NCI-H2029 (cell line): Measurements from ENCODE around the gene C19orf44.
"Not testable (repeated sequence)": the region's sequence is repeated elsewhere in the genome, so short reads cannot be mapped to it uniquely, and the experiment has no call there.

ENCODE experiments used
- DNase-seq: peaks from one replicate; lab custom pipeline; 2025; lab: John Stamatoyannopoulos, UW

Gene C19orf44

GRCh38 chr19:16467581-16467980 lies 28.6 kb upstream of the C19orf44 start:
- no peak for DNase-seq

DNA sequence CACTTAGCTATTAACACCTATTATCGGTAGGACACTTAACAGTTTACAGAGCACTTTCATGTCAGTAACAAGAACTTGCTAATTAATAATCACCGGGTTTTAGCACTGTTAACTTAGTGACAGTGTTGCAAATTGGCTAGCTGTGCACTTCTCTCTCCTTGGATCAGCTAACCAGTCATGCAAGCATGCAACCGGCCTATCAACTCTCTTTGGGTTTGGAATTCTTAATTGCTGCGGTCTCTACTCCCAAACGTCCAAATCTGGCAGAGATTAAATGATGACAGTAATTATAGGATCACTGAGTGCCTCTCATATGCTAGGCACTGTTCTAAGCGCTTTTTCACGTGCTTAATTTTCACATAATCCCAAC lies 25.7 kb upstream of the C19orf44 start:
- no peak for DNase-seq

GRCh38 chr19:16470911-16471811 lies 25.0 kb upstream of the C19orf44 start:
- no peak for DNase-seq

GRCh38 chr19:16472559-16472899 lies 23.7 kb upstream of the C19orf44 start:
- not testable (repeated sequence) for DNase-seq

- DNase-seq = no peak
Observed at GRCh38 chr19:16472992-16473391, 23.2 kb upstream of the C19orf44 start.

GRCh38 chr19:16473875-16474392 lies 22.3 kb upstream of the C19orf44 start:
- DNase-seq = peak; percentile 34

DNA sequence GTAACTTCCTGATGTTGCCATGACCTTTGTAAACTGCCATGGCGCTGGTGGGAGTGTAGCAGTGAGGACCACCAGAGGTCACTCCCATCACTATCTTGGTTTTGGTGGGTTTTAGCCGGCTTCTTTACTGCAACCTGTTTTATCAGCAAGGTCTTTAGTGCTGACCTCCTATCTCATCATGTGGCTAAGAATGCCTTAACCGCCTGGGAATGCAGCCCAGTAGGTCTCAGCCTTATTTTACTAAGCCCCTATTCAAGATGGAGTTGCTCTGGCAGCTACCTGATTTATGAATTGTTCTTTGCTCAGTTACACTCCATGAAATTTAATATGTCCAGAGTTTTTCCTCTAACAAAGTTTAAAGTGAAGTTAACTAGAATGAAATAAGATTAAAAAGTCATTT lies 19.8 kb upstream of the C19orf44 start:
- DNase-seq = no peak

- DNase-seq = no peak
Observed at GRCh38 chr19:16477311-16477710, 18.9 kb upstream of the C19orf44 start.

GRCh38 chr19:16482745-16483144 lies 13.4 kb upstream of the C19orf44 start:
- DNase-seq = no peak

DNA sequence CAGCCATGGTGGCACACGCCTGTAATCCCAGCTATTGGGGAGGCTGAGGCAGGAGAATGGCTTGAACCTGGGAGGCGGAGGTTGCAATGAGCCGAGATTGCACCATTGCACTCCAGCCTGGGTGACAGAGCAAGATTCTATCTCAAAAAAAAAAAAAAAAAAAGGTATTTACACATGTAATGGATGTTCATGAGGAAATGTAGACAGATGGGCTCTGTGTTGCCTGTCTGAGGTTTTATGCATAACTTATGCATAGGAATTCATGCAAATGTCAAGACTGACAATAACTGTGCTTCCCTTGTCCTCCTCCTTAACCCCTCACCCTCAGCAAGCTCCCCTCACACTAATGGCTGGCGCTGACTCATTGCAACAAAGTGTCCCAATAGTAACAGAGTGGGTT lies 9.7 kb upstream of the C19orf44 start:
- DNase-seq = not testable (repeated sequence)

DNA sequence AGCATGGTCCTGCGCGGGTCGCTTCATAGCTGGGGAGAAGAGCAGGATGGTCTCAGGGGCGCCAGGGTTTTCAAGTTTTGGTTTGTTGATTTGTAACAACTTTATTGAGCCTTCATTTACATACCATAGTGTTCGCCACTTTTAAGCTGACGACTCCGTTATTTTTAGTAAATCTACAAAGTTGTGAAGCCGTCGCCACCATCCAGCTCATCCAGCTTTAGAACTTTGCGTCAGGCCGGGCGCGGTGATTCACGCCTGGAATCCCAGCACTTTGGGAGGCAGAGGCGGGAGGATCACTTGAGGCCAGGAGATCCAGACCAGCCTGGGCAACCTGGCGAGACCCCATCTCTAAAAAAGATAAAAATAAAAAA lies 404 bp downstream of the C19orf44 start:
- no peak for DNase-seq

- DNase-seq = no peak
Observed at GRCh38 chr19:16497042-16497441, 848 bp downstream of the C19orf44 start.

DNA sequence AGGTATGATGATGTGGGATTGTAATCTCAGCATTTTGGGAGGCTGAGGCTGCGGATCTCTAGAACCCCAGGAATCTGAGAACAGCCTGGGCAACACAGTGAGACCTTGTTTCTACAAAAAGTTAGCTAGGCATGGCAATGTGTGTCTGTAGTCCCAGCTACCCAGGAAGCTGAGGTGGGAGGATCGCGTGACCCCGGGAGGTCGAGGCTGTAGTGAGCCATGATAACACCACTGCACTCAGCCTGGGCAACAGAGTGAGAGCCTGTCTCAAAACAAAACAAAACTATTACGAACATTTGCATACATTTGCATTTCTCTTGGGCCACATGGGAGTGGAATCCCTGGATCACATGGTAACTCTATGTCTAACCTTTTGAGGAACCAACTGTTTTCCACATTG lies 1.6 kb downstream of the C19orf44 start:
- no peak for DNase-seq

- DNase-seq = no peak
Observed at GRCh38 chr19:16504271-16504670, 8.1 kb downstream of the C19orf44 start.

DNA sequence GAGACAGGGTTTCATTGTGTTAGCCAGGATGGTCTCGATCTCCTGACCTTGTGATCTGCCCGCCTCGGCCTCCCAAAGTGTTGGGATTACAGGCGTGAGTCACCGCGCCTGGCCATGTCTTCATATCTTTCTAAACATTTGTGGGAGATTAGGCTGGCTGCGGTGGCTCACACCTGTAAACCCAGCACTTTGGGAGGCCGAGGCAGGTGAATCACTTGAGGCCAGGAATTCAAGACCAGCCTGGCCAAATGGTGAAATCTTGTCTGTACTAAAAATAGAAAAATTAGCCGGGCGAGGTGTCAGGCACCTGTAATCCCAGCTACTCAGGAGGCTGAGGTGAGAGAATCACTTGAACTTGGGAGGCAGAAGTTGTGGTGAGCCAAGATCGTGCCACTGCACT lies 10.0 kb downstream of the C19orf44 start:
- not testable (repeated sequence) for DNase-seq

DNA sequence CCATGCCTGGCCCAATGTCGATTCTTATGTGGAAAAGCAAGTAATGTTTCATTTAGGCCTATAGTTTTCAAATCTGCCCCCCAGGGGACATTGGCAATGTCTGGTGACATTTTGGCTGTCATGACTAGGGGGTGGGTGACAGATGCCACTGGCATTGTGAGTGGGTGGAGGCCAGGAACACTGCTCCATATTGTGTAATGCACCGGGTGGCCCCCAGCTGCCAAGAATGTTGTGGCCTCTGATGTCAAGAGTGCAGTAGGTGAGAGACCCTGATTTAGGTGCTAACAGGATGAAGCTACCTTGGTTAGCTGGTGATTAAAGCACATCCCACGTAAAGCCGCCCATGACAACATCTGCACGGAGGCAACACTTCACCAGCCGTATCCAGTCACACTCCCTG lies 10.8 kb downstream of the C19orf44 start:
- DNase-seq = no peak

GRCh38 chr19:16508546-16508945 lies 12.4 kb downstream of the C19orf44 start:
- no peak for DNase-seq

- DNase-seq = no peak
Observed at GRCh38 chr19:16509141-16510061, 13.2 kb downstream of the C19orf44 start.

GRCh38 chr19:16512611-16513010 lies 16.4 kb downstream of the C19orf44 start:
- DNase-seq = not testable (repeated sequence)

DNA sequence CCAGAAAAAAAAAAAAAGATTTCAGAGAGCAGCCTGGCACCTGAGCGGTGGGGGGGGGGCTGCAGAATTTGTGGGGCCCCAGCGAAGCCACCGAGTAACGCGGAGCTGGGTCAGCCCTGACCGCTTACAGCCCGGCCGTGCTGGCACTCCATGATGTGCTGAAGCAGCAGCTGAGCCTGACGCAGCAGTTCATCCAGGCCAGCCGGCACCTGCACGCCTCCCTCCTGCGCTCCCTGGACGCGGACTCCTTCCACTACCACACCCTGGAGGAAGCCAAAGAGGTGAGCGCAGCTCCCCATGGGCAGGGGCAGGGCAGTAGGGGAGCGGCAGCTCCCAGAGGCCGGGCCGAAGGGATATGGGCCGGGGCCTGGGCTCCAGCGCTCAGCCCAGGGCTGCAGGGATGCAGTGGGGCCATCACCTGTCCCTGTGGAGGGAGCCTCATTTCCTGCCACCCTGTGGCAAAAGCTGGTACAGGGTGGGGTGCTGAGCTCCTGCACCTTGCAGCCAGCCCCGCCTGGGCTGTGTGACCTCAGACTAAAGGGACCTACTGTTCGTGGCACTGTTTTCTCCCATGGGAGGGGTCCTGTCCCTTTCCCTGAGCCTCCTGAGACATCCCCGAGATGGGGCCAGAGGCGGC lies 18.3 kb downstream of the C19orf44 start:
- DNase-seq = no peak

- DNase-seq = no peak
Observed at GRCh38 chr19:16516381-16516780, 20.2 kb downstream of the C19orf44 start.

DNA sequence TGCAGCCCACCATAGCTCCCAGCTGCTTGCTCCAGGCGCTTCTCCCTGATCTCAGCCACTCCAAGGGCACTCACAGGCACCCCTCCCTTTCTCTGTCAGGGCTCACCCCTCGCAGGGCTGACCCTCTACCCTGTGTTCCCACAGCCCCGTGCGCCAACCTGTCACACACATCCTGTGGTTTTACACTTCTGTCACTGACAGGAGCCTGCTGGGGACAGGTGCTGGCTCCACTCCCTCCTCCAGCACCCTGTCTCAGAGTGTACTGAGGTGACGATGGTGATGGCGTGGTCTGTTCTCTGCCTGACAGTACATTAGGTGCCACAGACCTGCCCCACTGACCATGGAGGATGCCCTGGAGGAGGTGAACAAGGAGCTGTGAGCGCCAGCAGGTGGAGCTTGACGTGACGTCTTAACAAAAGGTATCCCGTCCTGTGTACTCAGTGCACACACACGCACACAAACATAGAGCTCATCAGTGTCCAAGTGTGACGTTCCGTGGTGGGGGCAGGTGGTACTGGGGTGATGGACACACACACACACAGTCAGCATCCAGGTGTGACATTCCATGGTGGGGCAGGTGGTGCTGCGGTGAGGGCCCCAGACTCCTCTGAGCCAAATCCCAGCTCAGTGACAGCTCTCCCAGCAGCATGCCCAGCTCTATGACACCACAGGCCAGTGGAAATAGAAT lies 20.9 kb downstream of the C19orf44 start:
- no peak for DNase-seq
